Fibroblast of villous mesenchyme (primary cell): Measurements from ENCODE around the gene ZFAND3. TPM values are rescaled to one million over a fixed set of nuclear protein-coding genes. Genes with fewer than 3 reads are reported as not detected.
A peak's percentile ranks its signal among the peaks of the same experiment; 100 is the strongest.

Source experiments
- DNase-seq: peaks from one replicate; pipeline ENCODE4 v3.0.0-alpha.2; 2010; ENCODE audit warnings: low read depth
- H3K4me3 ChIP-seq: 2 replicates; pipeline ENCODE4 v1.5.1; 2011; ENCODE audit warnings: low read depth, mild to moderate bottlenecking, low read length
- CTCF ChIP-seq: IDR thresholded peaks from 2 replicates; pipeline ENCODE4 v1.5.1; 2012; ENCODE audit warnings: low read depth, mild to moderate bottlenecking, low read length; ENCODE audit not compliant: insufficient read depth
- total RNA-seq: library from RNA; depleted of rRNA; stranded (reverse); fragments of >200 nt; gene quantifications from 2 replicates; pipeline ENCODE4 v1.2.3, GENCODE V29; 2012

ZFAND3 gene
- total RNA-seq, 1 donor = 20.3 TPM

- no peak for TF ChIP-seq CTCF
- no peak overlapping the region for H3K4me3 ChIP-seq
- no peak for DNase-seq
Observed at GRCh38 chr6:38004908-38005307, 185.4 kb downstream of the ZFAND3 start.

- DNase-seq = no peak
- no peak for TF ChIP-seq CTCF
Observed at GRCh38 chr6:38011937-38012336, 192.4 kb downstream of the ZFAND3 start.

GRCh38 chr6:38012573-38012972, 193.0 kb downstream of the ZFAND3 start:
- no peak overlapping the region for H3K4me3 ChIP-seq
- peak; percentile 76 for TF ChIP-seq CTCF
- DNase-seq = peak; percentile 65

More at GRCh38 chr6:38011937-38012336, 192.4 kb downstream of the ZFAND3 start:
- no peak overlapping the region for H3K4me3 ChIP-seq

GRCh38 chr6:38015341-38015740, 195.8 kb downstream of the ZFAND3 start:
- no peak overlapping the region for H3K4me3 ChIP-seq
- DNase-seq = no peak
- TF ChIP-seq CTCF = no peak

GRCh38 chr6:38016824-38017223, 197.3 kb downstream of the ZFAND3 start:
- no peak for TF ChIP-seq CTCF
- no peak for DNase-seq
- no peak overlapping the region for H3K4me3 ChIP-seq

GRCh38 chr6:38018755-38019165, 199.2 kb downstream of the ZFAND3 start:
- no peak for DNase-seq

More at GRCh38 chr6:38018755-38019165, 199.2 kb downstream of the ZFAND3 start:
- TF ChIP-seq CTCF = no peak
- H3K4me3 ChIP-seq = no peak overlapping the region
